Lower leg skin (tissue), 4 donors: ENCODE data around the gene ERC1. TPM values are rescaled to one million over a fixed set of nuclear protein-coding genes. Genes with fewer than 3 reads are reported as not detected.

ENCODE experiments used
- DNase-seq, 2 donors: peaks; one replicate each; pipeline ENCODE4 v3.0.0-alpha.2; 2019; ENCODE audit warnings: low spot score in 2 of 2
- H3K4me3 ChIP-seq: fragments of 200-600 bp; sonication (generic); 2 replicates; pipeline ENCODE4 v1.5.1; 2017; ENCODE audit warnings: mild to moderate bottlenecking, low read depth; ENCODE audit not compliant: poor library complexity, severe bottlenecking
- CTCF ChIP-seq, 3 donors: fragments of 450-650 bp; IDR thresholded peaks; one replicate each; pipeline ENCODE4 v1.5.1; 2016; ENCODE audit warnings: antibody characterized with exemption in 3 of 3, mild to moderate bottlenecking in 3 of 3, moderate library complexity in 2 of 3
- POLR2A ChIP-seq, 2 donors: fragments of 450-650 bp; IDR thresholded peaks; one replicate each; pipeline ENCODE4 v1.6.1; 2016 to 2017; ENCODE audit warnings: antibody characterized with exemption in 2 of 2, mild to moderate bottlenecking in 1 of 2, moderate library complexity in 1 of 2
- WGBS, 2 donors: methylation state at CpG; one replicate each; pipeline ENCODE4 v1.1.5; 2018; 5-methylcytosine and 5-hydroxymethylcytosine counted together
- intact Hi-C: fragments of 100-400 bp; cut with DNase I; formaldehyde crosslinking; loops from one replicate; pipeline ENCODE4 v1.15.0; 2023; ENCODE audit warnings: low total_unique reads
- total RNA-seq, 4 donors: library from RNA; depleted of rRNA; stranded (reverse); fragments of >200 nt; gene quantifications; one replicate each; pipeline ENCODE4 v1.1.0, GENCODE V29; 2016

ERC1 gene
- total RNA-seq, 4 donors from 2014 or later: 22.1 to 42.7 (median 29.7) TPM

GRCh38 chr12:1517734-1518525 lies 526.9 kb downstream of the ERC1 start:
- no peak for TF ChIP-seq POLR2A (IDR thresholded peaks at IDR 0.05)
- no peak for TF ChIP-seq CTCF (IDR thresholded peaks at IDR 0.05)
- intact Hi-C loops: no loop called here
- no peak overlapping the region for H3K4me3 ChIP-seq
- WGBS, 2 donors: 79 to 80% methylated on average over 8 of the region's 8 CpGs
- peak in 1 of 2 donors; percentile 59 for DNase-seq

DNA sequence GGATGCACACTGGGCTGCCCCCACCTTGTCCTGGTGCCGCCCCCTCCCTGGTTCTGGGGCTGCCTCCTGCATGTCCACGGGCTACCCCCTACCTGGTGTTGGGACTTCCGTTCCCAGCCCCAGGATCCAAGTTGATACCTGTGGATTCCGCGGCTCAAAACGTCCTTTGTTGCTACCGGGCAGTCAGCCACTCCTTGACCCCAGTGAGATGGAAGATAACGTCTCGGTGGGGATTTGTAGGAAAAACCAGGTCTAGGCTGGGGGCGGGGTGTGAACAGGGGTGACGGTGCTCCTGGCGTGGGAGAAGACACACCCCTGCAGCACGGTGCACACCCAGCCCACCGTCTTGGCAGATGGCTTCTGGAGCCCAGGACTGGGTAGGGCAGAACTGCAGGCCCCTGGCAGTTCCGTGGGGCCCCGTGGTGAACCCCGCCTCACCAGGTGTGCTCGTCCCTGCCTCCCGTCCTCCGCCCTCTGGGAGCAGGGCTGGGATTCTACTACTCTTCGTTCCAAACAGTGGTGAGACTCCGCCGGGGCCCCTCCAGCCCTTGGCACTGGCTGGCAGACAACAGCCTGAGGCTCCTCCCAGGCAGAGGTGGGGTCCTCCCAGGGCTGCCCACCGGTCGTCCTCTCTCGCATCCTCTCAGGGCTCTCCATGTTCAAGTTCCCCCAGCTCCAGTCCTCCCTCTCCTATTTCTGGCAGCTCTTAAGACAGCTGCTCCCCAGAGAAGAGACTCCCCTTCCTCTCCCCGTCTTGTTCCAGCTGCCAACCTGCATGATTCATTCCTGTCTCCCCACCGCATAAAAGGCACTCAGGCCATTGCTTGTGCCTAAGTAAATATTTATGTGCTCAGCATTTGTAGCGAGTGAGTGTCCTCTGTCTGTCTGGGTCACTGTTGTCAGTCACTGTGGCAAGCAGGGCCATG lies 527.8 kb downstream of the ERC1 start:
- TF ChIP-seq POLR2A (IDR thresholded peaks at IDR 0.05) (no peak), CTCF (IDR thresholded peaks at IDR 0.05) (no peak)
- 35% methylated on average over 24 to 25 of the region's 29 CpGs for WGBS, 2 donors
- no peak overlapping the region for H3K4me3 ChIP-seq

DNA sequence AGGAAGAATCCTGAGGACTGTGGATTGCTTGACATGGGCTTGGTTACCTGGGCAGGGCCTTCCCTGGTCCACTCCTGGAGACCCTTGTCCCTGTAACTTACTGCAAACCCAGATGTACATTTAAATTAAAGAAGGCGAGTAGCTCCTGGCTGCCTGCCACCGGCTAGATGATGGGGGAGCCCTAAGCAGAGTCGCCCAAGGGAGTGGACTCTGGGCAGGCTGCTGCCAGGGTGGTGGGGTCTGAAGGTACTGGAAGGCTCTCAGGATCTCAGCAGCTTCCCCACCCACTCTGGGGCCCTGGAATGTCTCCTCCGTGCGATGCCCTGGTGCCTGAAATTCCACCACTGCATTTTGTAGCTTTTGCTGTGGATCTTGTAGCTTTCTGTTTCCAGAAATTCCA lies 528.6 kb downstream of the ERC1 start:
- no peak overlapping the region for H3K4me3 ChIP-seq
- DNase-seq: peak in 1 of 2 donors; percentile 58
- TF ChIP-seq POLR2A (IDR thresholded peaks at IDR 0.05) (no peak), CTCF (IDR thresholded peaks at IDR 0.05) (no peak)
- intact Hi-C loops: no loop called here
- 52 to 60% methylated on average over 5 of the region's 5 CpGs for whole genome bisulfite sequencing, 2 donors

More for the DNA sequence above, 527.8 kb downstream of the ERC1 start:
- peak in 1 of 2 donors; percentile 80 for DNase-seq
- intact Hi-C loops: no loop called here

DNA sequence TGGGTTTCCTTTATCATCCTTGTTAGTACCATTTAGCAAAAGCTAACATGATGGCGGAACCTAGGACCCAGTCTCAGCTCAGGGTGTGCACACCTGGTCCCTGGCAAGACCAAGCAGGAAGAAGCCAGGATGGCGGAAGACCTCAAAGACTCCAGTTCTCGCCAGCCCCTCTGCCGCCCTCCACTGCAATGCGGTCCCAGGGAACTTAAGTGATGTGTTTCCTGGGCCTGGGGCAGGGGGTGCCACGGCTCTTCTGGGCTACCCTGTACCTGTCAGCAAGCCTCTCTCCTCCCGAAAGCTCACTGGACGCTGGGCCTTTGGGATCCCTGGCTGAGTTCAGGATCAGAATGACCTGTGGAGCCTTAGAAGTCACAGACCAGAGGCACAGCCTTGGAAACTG lies 532.0 kb downstream of the ERC1 start:
- TF ChIP-seq CTCF (IDR thresholded peaks at IDR 0.05): no peak
- no peak for TF ChIP-seq POLR2A (IDR thresholded peaks at IDR 0.05)
- intact Hi-C loops: no loop called here
- no peak for DNase-seq
- H3K4me3 ChIP-seq: no peak overlapping the region
- 88 to 92% methylated on average over 8 of the region's 8 CpGs for WGBS, 2 donors

- no peak overlapping the region for H3K4me3 ChIP-seq
- intact Hi-C loops: no loop called here
- peak in 1 of 2 donors; percentile 54 for DNase-seq
- 65 to 67% methylated on average over 13 of the region's 13 CpGs for WGBS, 2 donors
- no peak for TF ChIP-seq CTCF (IDR thresholded peaks at IDR 0.05)
- TF ChIP-seq POLR2A (IDR thresholded peaks at IDR 0.05): no peak
Measured at GRCh38 chr12:1523558-1524050, 532.6 kb downstream of the ERC1 start.
